SJSA1 (cell line): Measurements from ENCODE around the gene RERE. TPM values are rescaled to one million over a fixed set of nuclear protein-coding genes. Genes with fewer than 3 reads are reported as not detected.

Experiments
- DNase-seq, 2 experiments: peaks; one replicate each; pipeline ENCODE4 v3.0.0-alpha.2; 2015 to 2020; ENCODE audit warnings: low spot score in 2 of 2, low read depth in 1 of 2
- H3K27ac ChIP-seq: fragments of 250-450 bp; sonication (Bioruptor Pico); 2 replicates; pipeline ENCODE4 v1.5.1; 2020; ENCODE audit warnings: mild to moderate bottlenecking, moderate library complexity
- H3K27me3 ChIP-seq: fragments of 250-450 bp; sonication (Bioruptor Pico); replicated peaks from 2 replicates; pipeline ENCODE4 v1.5.1; 2020; ENCODE audit warnings: mild to moderate bottlenecking, moderate library complexity
- H3K36me3 ChIP-seq: fragments of 250-450 bp; sonication (Bioruptor Pico); 2 replicates; pipeline ENCODE4 v1.5.1; 2020; ENCODE audit warnings: mild to moderate bottlenecking
- H3K4me1 ChIP-seq: fragments of 250-450 bp; sonication (Bioruptor Pico); replicated peaks from 2 replicates; pipeline ENCODE4 v1.6.1; 2021; ENCODE audit warnings: mild to moderate bottlenecking
- H3K4me3 ChIP-seq: fragments of 250-450 bp; sonication (Bioruptor Pico); 2 replicates; pipeline ENCODE4 v1.5.1; 2020; ENCODE audit warnings: mild to moderate bottlenecking
- H3K9me3 ChIP-seq: fragments of 250-450 bp; sonication (Bioruptor Pico); replicated peaks from 2 replicates; pipeline ENCODE4 v1.5.1; 2020; ENCODE audit warnings: mild to moderate bottlenecking
- total RNA-seq: library from RNA; depleted of rRNA; stranded (reverse); fragments of >200 nt; shearing (Covaris generic); gene quantifications from 2 replicates; pipeline ENCODE4 v1.2.3, GENCODE V29; 2014

Gene RERE
- total RNA-seq, 1 experiment from 2014 or later: 15.7 TPM

- Histone ChIP-seq H3K4me3 (no peak overlapping the region), H3K36me3 (no peaks in the 10 kb centered on the region), H3K4me1 (peaks cover 12% of the 10 kb centered on the region), H3K27me3 (no peaks in the 10 kb centered on the region), H3K27ac (no peak overlapping the region), H3K9me3 (no peaks in the 10 kb centered on the region; the same call in 1 of the 2 replicates)
- no peak for DNase-seq
Measured at GRCh38 chr1:8687538-8687937, 129.9 kb downstream of the RERE start.

DNA sequence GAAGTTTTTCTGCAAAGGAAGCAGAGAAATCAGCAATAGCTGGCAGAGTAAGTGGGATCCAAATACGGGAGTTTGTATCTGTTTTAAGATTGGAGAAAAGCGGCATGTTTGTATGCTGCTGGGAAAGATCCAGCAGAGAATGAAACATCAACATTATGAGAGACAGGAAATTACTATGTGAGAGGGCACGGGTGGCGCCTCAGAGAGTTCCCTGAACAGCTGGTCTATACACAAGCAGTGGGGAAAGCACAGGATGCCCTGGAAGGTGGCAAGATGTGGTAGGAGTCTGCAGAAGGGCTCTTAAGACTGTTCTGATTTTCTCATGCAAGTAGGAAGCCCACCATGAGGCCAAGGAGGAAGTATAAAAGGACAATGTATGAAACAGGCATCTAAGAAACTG is 130.4 kb downstream of the RERE start:
- Histone ChIP-seq H3K27me3 (no peaks in the 10 kb centered on the region), H3K9me3 (no peaks in the 10 kb centered on the region; the same call in 1 of the 2 replicates), H3K27ac (no peak overlapping the region), H3K4me3 (no peak overlapping the region), H3K36me3 (no peaks in the 10 kb centered on the region), H3K4me1 (peaks cover 12% of the 10 kb centered on the region)
- peak in 1 of 2 experiments; percentile 36 for DNase-seq

- no peak for DNase-seq
- Histone ChIP-seq H3K9me3 (no peaks in the 10 kb centered on the region; the same call in 1 of the 2 replicates), H3K36me3 (no peaks in the 10 kb centered on the region), H3K27me3 (no peaks in the 10 kb centered on the region), H3K4me3 (no peak overlapping the region), H3K27ac (no peak overlapping the region), H3K4me1 (peaks cover 21% of the 10 kb centered on the region)
Measured at GRCh38 chr1:8685463-8685862, 132.0 kb downstream of the RERE start.

GRCh38 chr1:8684590-8684989 is 132.8 kb downstream of the RERE start:
- Histone ChIP-seq H3K27me3 (no peaks in the 10 kb centered on the region), H3K4me1 (peaks cover 29% of the 10 kb centered on the region), H3K4me3 (no peak overlapping the region), H3K9me3 (no peaks in the 10 kb centered on the region), H3K27ac (no peak overlapping the region), H3K36me3 (no peaks in the 10 kb centered on the region)
- DNase-seq: no peak

- no peaks in the 10 kb centered on the region for H3K27me3 ChIP-seq
- H3K27ac ChIP-seq: no peak overlapping the region
- no peaks in the 10 kb centered on the region for H3K9me3 ChIP-seq
- no peaks in the 10 kb centered on the region for H3K36me3 ChIP-seq
- H3K4me3 ChIP-seq: no peak overlapping the region
- peaks cover 40% of the 10 kb centered on the region for H3K4me1 ChIP-seq
- no peak for DNase-seq
Measured at GRCh38 chr1:8682573-8682972, 134.9 kb downstream of the RERE start.

GRCh38 chr1:8681911-8682310 is 135.5 kb downstream of the RERE start:
- H3K27ac ChIP-seq: no peak overlapping the region
- no peak for DNase-seq
- no peaks in the 10 kb centered on the region for H3K27me3 ChIP-seq
- H3K36me3 ChIP-seq: no peaks in the 10 kb centered on the region
- H3K4me1 ChIP-seq: peaks cover 36% of the 10 kb centered on the region
- no peaks in the 10 kb centered on the region for H3K9me3 ChIP-seq
- H3K4me3 ChIP-seq: no peak overlapping the region

DNA sequence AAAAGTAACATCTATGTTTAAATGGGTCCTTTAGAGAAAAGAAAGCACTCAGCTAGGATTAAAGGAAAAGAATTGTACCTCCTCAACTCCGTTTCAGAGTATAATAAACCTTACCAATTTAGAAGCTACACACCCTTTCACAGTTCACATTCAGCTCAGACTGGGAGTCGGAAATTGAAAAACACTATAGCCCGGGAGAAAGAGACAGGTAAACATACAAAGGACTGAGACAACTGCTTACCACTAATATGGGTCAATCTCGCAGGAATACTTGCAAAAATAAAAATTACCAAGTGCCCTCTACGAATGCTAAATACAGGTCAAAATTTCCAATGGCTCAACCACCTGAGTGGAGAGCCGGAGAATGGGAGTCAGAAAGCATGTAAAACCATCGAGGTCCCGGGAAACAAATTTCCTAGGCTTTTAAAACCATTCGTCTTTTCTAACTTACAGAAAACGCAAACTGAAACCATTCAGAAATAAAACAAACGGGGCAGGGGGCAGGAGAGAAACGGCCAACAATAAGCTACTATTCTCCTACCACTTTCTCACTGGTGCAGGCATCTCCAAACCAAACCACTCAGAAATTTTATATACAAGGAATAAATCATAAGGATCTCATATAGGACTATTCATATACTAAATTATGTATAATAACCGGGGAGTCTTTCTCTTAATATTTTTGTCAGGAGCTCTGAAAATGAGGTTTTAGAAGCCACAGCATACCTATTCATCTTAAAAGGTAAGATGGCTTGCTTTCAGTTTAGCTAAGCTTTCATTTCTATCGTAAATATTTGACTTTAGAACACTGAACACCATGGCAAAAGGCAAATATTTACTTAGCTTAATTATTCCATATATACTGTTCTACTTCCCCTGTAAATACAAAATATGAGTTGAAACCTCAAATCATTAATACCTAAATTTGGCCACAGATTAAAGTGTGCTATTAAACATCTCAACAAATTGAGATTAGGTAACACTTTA is 136.5 kb downstream of the RERE start:
- Histone ChIP-seq H3K27me3 (no peaks in the 10 kb centered on the region), H3K27ac (peak overlapping the region; percentile 26), H3K36me3 (no peaks in the 10 kb centered on the region), H3K9me3 (no peaks in the 10 kb centered on the region), H3K4me1 (peaks cover 35% of the 10 kb centered on the region), H3K4me3 (peak overlapping the region; percentile 32)
- DNase-seq: peak in 1 of 2 experiments; percentile 34

DNA sequence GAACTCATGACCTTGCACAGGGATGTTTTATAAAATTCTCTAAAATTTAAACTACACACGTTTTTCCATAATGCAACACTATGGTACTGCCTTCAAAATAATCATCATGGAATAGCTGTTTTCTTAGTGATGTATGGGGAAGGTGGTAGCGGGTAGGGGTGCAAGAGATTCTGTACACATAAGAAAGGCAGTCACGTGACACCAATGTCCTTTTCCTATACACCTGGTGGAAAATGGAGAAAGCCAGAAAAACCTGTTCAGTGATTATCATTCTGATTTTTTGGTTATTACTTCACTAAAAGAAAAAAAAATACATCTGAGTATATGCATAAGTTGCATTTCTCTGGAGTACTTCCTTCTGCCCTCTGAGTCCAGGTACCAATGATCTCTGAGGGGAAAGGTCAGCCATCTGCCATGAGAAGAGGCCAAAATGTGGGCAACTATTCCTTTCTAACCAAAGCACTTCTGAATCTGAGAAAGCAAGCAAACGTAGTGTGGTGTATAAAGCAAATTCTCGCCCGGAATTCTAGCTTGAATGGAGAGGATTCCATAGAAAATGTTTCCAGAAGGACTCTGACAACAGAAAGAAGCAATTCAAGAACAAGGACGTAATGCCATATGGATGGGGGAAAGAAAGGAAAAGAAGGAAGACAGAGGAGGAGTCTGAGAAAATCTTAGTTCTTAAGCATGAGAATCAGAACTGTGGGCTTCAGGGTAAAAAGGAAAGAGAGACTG is 137.3 kb downstream of the RERE start:
- no peaks in the 10 kb centered on the region for H3K36me3 ChIP-seq
- peaks cover 35% of the 10 kb centered on the region for H3K4me1 ChIP-seq
- H3K27ac ChIP-seq: 0 out of 2 replicates have a peak overlapping the region, but pooled peaks have one; percentile 26
- H3K4me3 ChIP-seq: peak overlapping the region; percentile 32
- DNase-seq: no peak
- H3K27me3 ChIP-seq: no peaks in the 10 kb centered on the region
- no peaks in the 10 kb centered on the region for H3K9me3 ChIP-seq

GRCh38 chr1:8679395-8679800 is 138.0 kb downstream of the RERE start:
- H3K27ac ChIP-seq: no peak overlapping the region
- peaks cover 42% of the 10 kb centered on the region for H3K4me1 ChIP-seq
- H3K27me3 ChIP-seq: no peaks in the 10 kb centered on the region
- no peak for DNase-seq
- no peaks in the 10 kb centered on the region for H3K36me3 ChIP-seq
- H3K9me3 ChIP-seq: no peaks in the 10 kb centered on the region
- H3K4me3 ChIP-seq: no peak overlapping the region

GRCh38 chr1:8678673-8679394 is 138.6 kb downstream of the RERE start:
- DNase-seq: no peak
- Histone ChIP-seq H3K27ac (no peak overlapping the region), H3K4me3 (no peak overlapping the region), H3K36me3 (no peaks in the 10 kb centered on the region), H3K4me1 (peaks cover 43% of the 10 kb centered on the region), H3K9me3 (no peaks in the 10 kb centered on the region), H3K27me3 (no peaks in the 10 kb centered on the region)

DNA sequence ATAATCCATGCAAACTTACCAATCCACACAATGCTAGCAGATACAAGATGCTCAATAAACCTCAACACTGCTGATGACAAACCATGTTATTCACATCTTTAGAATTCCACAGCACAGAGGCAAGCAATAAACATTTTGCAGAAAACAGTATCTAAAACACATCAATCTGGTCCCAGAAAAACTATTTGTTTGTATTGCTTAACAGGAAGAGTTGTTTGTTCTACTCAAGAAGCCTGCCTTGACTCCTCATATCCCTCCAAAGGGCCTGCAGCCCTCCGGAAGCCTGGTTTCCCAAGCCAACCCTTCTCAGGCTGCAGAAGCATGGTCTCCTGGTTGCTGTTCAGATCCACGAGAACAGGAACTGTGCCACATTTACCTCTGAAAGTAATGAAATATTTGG is 139.7 kb downstream of the RERE start:
- Histone ChIP-seq H3K36me3 (no peaks in the 10 kb centered on the region), H3K27me3 (no peaks in the 10 kb centered on the region), H3K9me3 (no peaks in the 10 kb centered on the region), H3K4me1 (peaks cover 43% of the 10 kb centered on the region), H3K27ac (no peak overlapping the region), H3K4me3 (no peak overlapping the region)
- no peak for DNase-seq

DNA sequence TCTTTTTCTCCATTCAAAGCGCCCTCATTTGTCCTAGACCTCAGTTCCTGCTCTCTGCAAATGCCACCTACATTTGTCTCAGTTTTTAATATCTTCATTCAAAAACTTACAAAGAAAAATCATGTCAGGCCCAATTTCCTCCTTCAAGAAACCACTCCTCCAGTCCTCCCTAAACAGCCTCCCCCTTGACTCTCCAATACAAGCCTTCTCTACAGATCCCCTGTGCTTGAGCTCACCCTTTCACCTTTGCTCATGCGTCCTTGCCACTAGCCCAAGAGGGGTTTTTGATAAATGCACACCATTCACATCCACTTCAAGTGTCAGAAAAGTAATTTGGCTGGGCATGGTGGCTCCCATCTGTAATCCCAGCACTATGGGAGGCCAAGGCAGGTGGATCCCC is 140.6 kb downstream of the RERE start:
- no peak for DNase-seq
- Histone ChIP-seq H3K27me3 (no peaks in the 10 kb centered on the region), H3K4me1 (peaks cover 43% of the 10 kb centered on the region), H3K4me3 (no peak overlapping the region), H3K36me3 (no peaks in the 10 kb centered on the region), H3K9me3 (no peaks in the 10 kb centered on the region), H3K27ac (no peak overlapping the region)

DNA sequence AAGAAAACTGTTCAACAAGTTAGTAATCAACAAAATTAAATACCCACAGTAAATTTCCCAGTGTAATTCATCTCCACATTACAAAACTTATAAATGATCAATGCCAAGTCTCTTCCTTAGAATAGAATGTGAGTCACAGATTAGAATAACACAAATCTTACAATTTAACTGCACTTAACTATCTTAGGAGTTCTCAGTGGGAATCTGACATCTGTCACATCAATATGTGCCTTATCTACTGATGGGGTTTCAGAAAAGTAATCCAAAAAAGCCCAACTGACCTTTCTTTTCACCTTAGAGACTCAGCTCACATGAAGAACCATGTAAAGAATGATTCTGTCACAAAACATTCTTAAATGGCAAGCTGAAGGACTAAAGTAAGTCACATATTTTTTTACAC is 141.4 kb downstream of the RERE start:
- H3K9me3 ChIP-seq: no peaks in the 10 kb centered on the region
- DNase-seq: no peak
- no peak overlapping the region for H3K4me3 ChIP-seq
- H3K36me3 ChIP-seq: no peaks in the 10 kb centered on the region
- peaks cover 45% of the 10 kb centered on the region for H3K4me1 ChIP-seq
- H3K27me3 ChIP-seq: no peaks in the 10 kb centered on the region
- no peak overlapping the region for H3K27ac ChIP-seq
